ENCODE results near the gene GMEB1. TPM values are rescaled to one million over a fixed set of nuclear protein-coding genes. Genes with fewer than 3 reads are reported as not detected.
"Not testable (repeated sequence)": the region's sequence is repeated elsewhere in the genome, so short reads cannot be mapped to it uniquely, and the experiment has no call there.

GMEB1 gene
- polyA plus RNA-seq, 1 donor, result 10.3 TPM

DNA sequence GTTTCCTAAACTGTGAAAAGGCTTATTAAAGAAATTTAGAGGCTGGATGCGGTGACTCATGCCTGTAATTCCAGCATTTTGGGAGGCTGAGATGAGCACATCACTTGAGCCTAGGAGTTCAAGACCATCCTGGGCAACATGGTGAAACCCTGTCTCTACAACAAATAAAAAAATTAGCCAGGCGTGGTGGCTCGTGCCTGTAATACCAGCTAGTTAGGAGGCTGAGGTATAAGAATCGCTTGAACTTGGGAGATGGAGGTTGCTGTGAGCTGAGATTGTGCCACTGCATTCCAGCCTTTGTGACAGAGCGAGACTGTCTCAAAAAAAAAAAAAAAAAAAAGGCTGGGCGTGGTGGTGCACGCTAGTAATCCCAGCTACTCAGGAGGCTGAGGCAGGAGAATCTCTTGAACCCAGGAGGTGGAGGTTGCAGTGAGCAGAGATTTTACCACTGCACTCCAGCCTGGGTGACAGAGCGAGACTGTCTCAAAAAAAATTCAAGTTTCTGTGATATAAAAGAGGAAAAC is 82.2 kb downstream of the GMEB1 start:
- not testable (repeated sequence) for DNase-seq (ENCODE audit: low read depth)

DNA sequence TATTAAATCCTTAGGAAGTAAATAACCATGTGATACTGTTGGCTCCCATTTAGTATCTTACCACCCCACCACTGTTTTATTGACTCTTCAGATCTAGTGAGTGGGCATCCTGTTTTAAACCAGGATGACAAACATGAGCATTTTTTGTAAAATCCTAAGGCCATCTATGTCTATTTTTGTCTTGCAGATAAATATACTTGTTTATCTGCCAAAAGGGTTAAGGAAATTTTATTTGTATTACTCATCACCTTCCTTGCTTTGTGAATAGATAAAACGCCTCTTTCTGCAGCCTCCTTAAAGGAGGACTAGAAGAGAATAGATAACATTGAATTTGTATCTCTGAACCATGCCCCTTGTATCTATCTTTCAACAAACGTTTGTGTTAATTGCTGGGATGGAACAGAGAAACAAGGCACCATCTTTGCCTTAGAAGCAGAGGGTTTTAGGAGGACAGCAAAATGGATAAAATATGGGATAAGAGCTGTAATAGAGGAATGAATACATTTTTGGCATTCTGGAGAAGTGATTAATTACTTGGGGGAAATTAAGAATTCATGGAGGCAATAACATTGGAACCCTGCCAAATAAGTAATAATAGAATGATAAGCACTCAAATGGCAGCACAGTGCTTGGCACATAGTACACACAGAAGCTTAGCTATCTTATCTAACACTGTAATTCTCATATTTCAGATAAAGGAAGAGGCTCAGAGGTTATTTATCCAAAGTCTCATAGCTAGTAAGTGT is 82.9 kb downstream of the GMEB1 start:
- no peak for DNase-seq (ENCODE audit: low read depth)

DNA sequence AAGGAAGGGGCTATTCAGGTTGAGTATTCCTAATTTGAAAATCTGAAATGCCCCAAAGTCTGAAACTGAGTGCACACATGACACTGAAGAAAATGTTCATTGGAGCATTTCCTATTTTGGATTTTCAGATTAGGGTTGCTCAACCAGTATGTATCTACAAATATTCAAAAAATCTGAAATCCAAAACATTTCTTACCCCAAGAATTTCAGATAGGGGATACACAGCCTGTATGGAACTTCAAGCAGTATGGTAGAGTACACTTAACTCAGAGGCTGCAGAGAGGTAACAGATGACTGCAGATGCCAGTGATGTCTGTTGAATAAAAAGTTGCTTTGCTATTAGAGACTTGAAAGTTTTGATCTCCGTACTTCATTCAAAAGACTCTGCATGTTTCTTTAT is 87.1 kb downstream of the GMEB1 start:
- no peak for DNase-seq (ENCODE audit: low read depth)

DNA sequence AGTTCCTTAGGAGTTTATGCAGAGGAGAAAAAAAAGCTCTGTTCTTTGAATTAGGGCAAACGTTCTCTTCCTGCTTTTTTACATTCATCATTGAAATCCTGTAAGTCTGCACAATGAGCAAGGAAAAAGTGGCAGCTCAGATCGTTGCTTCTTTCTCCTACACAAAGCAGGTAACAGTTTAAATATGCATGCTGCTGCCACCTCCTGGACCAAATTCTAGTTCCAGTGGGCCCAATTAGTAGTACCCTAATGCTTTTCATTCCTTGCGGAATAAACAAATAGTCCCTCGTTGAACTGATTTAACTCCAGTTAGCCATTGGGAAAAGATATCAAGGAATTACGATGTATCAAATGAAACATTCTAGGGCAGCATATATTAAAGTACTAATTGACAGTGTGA is 88.3 kb downstream of the GMEB1 start:
- no peak for DNase-seq (ENCODE audit: low read depth)

DNA sequence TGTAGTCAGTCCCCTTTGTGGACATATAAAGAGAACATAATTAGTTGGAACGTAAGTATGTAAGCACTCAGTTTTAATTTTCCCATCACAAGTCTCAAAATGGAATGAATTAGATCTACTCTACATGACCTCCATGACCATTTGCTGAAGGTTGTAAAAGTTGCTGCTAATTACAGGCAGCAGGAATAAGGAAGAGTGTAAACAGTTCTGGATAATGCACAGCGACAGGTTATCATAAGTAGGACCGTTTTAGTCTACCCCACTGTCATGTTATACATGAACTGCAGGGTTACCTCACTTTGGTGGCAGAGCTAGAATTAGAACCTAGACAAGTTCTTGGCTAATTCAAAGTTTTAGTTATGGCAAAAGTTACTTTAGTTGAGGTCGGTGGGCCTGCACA is 89.8 kb downstream of the GMEB1 start:
- no peak for DNase-seq (ENCODE audit: low read depth)

DNA sequence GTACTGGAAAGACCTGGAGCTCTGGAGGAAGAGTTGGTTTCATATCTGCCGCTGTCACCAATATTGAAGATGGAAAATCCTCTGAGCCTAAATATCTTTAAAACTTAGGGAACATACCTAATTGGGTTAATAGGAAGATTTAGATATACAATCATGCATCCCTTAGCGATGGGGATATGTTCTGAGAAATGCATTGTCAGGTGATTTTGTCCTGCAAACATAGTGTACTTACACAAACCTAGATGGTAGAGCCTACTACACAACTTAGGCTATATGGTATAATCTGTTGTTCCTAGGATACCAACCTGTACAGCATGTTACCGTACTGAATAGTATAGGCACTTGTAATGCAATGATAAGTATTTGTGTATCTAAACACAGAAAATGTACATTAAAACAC is 90.7 kb downstream of the GMEB1 start:
- no peak for DNase-seq (ENCODE audit: low read depth)

DNA sequence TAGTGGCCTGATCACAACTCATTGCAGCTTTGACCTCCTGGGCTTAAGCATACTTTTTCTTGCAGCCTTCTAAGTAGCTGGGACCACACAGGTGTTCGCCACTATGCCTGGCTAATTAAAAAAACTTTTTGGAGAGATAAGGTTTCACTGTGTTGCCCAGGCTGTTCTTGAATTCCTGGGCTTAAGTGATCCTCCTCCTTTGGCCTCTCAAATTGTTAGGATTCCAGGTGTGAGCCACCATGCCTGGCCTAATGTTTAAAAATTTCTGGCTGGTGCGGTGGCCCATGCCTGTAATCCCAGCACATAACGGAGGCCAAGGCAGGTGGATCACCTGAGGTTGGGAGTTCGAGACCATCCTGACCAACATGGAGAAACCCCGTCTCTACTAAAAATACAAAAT is 92.6 kb downstream of the GMEB1 start:
- no peak for DNase-seq (ENCODE audit: low read depth)

DNA sequence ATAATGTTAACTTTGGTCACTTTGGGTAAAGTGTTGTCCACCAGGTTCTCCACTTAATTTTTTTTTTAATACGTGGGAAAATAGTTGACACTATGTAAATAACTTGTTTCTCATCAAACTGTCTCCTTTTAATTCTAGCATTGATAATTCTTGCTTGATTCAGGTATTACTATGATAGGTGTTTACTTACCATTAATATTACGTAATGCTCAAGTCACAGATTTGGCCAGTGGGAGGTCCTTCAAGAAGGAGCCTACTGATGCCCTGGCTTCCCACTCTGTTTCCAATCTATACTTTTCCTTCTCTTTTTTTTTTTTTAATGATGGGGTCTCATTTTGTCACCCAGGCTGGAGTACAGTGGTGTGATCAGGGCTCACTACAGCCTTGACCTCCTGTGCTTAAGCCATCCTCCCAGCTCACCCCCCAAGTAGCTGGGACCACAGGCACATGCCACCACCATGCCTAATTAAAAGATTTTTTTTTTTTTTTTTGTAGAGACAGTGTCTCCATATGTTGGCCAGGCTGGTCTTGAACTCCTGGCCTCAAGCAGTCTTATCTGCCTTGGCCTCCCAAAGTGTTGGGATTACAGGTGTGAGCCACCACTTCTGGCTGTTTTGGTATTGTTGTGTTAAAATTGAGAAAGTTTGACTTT is 98.1 kb downstream of the GMEB1 start:
- DNase-seq (ENCODE audit: low read depth), result no peak

Other genes with a start within 250 kb of the GMEB1 start
- gene RCC1, start 162.7 kb upstream of the GMEB1 start, polyA plus RNA-seq (ENCODE audit: insufficient read length), result 25.0 TPM
- gene TRNAU1AP, start 115.7 kb upstream of the GMEB1 start, polyA plus RNA-seq (ENCODE audit: insufficient read length), result 19.2 TPM
- 7.1 TPM for gene RAB42, start 76.5 kb upstream of the GMEB1 start, polyA plus RNA-seq (ENCODE audit: insufficient read length)
- 25.2 TPM for gene TAF12, start 25.7 kb upstream of the GMEB1 start, polyA plus RNA-seq (ENCODE audit: insufficient read length)
- gene RNU11, start 20.2 kb upstream of the GMEB1 start, polyA plus RNA-seq (ENCODE audit: insufficient read length), result not detected
- gene YTHDF2, start 68.2 kb downstream of the GMEB1 start, polyA plus RNA-seq (ENCODE audit: insufficient read length), result 49.4 TPM
- 0.67 TPM for gene OPRD1, start 143.4 kb downstream of the GMEB1 start, polyA plus RNA-seq (ENCODE audit: insufficient read length)
- 6.1 TPM for gene EPB41, start 245.8 kb downstream of the GMEB1 start, polyA plus RNA-seq (ENCODE audit: insufficient read length)

Measured in forelimb muscle (tissue), 1 donor.